ENCODE data around the gene ADAMTS13. TPM values are rescaled to one million over a fixed set of nuclear protein-coding genes. Genes with fewer than 3 reads are reported as not detected.

Gene ADAMTS13
- total RNA-seq, 2 experiments from 2014 or later: 2.2 to 2.6 TPM

DNA sequence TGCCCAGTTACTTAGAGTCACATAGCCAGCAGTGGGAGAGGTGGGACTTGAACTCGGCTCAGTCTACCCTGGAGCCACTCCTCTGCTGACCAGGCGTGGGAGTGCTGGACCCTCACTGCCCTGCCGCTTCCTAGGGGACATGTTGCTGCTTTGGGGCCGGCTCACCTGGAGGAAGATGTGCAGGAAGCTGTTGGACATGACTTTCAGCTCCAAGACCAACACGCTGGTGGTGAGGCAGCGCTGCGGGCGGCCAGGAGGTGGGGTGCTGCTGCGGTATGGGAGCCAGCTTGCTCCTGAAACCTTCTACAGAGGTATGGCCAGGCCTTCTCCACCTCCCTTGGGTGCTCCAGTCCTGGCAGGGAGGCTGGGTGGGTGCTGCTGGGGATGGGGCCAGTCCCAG, 34.2 kb downstream of the ADAMTS13 start:
- H3K27me3 Mint-ChIP-seq: no peaks in the 10 kb centered on the region
- Histone ChIP-seq H3K27me3 (ENCODE audit: control insufficient read depth in 1 of 2, insufficient read depth in 2 of 2, low read length in 2 of 2) (peaks cover 0 to 2% of the 10 kb centered on the region in 2 experiments), H3K4me3 (ENCODE audit: low read length) (no peak overlapping the region), H3K36me3 (ENCODE audit: insufficient read depth, low read length) (no peaks in the 10 kb centered on the region), H3K9me3 (ENCODE audit: control insufficient read depth in 1 of 2, insufficient read depth in 1 of 2, low read length in 2 of 2) (peaks cover 0 to 3% of the 10 kb centered on the region in 2 experiments), H3K4me1 (ENCODE audit: insufficient read depth, low read length) (peaks cover 18% of the 10 kb centered on the region), H3K27ac (ENCODE audit: low read depth in 1 of 2, low read length in 2 of 2) (no peak overlapping the region)
- H3K27ac Mint-ChIP-seq: no peak overlapping the region
- H3K36me3 Mint-ChIP-seq (ENCODE audit: low read depth): peaks cover 4% of the 10 kb centered on the region
- TF ChIP-seq, protein P1, sequence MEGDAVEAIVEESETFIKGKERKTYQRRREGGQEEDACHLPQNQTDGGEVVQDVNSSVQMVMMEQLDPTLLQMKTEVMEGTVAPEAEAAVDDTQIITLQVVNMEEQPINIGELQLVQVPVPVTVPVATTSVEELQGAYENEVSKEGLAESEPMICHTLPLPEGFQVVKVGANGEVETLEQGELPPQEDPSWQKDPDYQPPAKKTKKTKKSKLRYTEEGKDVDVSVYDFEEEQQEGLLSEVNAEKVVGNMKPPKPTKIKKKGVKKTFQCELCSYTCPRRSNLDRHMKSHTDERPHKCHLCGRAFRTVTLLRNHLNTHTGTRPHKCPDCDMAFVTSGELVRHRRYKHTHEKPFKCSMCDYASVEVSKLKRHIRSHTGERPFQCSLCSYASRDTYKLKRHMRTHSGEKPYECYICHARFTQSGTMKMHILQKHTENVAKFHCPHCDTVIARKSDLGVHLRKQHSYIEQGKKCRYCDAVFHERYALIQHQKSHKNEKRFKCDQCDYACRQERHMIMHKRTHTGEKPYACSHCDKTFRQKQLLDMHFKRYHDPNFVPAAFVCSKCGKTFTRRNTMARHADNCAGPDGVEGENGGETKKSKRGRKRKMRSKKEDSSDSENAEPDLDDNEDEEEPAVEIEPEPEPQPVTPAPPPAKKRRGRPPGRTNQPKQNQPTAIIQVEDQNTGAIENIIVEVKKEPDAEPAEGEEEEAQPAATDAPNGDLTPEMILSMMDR (IDR thresholded peaks at IDR 0.05): no peak
- ATAC-seq (ENCODE audit: poor library complexity): no peak
- DNase-seq: no peak
- peaks cover 19% of the 10 kb centered on the region for H3K4me1 Mint-ChIP-seq (ENCODE audit: low read depth)
- intact Hi-C loops (cut with DNase I, micrococcal nuclease): no loop called here
- no peaks in the 10 kb centered on the region for H3K9me3 Mint-ChIP-seq
- ChIA-PET CTCF (interaction anchor here (0.9 kb wide), 1 partner anchor 26 kb away, joined by 3 read pairs; no protein-coding TSS in a partner anchor), POLR2A (interaction anchor here (0.5 kb wide), 1 partner anchor 425 kb away, joined by 3 read pairs; no protein-coding TSS in a partner anchor)
- H3K4me3 Mint-ChIP-seq: no peak overlapping the region

DNA sequence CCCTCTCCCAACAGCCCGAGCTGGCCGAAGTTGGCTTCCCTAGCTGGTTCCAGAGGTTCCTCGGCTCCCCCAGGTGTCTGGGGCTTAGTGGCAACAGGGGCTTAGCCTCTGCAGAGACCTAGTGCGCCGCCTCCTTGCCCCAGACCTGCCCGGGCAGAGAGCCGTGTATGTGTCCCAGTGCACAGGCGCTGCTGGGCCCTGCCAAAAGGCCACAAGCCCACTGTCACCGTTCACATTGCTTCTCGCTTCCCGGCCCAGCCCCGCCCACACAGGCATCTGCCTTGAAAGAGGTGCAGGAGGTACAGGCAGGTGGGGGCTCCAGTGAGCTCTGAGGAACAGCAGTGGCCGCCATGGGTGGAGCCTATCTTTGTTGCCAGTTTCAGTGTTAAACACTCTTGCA, 35.1 kb downstream of the ADAMTS13 start:
- Mint-ChIP-seq H3K27me3 (no peaks in the 10 kb centered on the region), H3K36me3 (ENCODE audit: low read depth) (peaks cover 4% of the 10 kb centered on the region), H3K4me3 (no peak overlapping the region), H3K4me1 (ENCODE audit: low read depth) (peaks cover 23% of the 10 kb centered on the region), H3K9me3 (no peaks in the 10 kb centered on the region), H3K27ac (no peak overlapping the region)
- intact Hi-C loops (cut with DNase I, micrococcal nuclease): no loop called here
- Histone ChIP-seq H3K36me3 (ENCODE audit: insufficient read depth, low read length) (no peaks in the 10 kb centered on the region), H3K4me3 (ENCODE audit: low read length) (no peak overlapping the region), H3K27ac (ENCODE audit: low read depth in 1 of 2, low read length in 2 of 2) (no peak overlapping the region), H3K27me3 (ENCODE audit: control insufficient read depth in 1 of 2, insufficient read depth in 2 of 2, low read length in 2 of 2) (peaks cover 0 to 2% of the 10 kb centered on the region in 2 experiments), H3K4me1 (ENCODE audit: insufficient read depth, low read length) (peaks cover 18% of the 10 kb centered on the region), H3K9me3 (ENCODE audit: control insufficient read depth in 1 of 2, insufficient read depth in 1 of 2, low read length in 2 of 2) (peaks cover 0 to 3% of the 10 kb centered on the region in 2 experiments)
- ChIA-PET POLR2A (no interaction called here), CTCF (no interaction called here)
- DNase-seq: no peak
- ATAC-seq (ENCODE audit: poor library complexity): no peak
- TF ChIP-seq, protein P1 (IDR thresholded peaks at IDR 0.05): no peak

DNA sequence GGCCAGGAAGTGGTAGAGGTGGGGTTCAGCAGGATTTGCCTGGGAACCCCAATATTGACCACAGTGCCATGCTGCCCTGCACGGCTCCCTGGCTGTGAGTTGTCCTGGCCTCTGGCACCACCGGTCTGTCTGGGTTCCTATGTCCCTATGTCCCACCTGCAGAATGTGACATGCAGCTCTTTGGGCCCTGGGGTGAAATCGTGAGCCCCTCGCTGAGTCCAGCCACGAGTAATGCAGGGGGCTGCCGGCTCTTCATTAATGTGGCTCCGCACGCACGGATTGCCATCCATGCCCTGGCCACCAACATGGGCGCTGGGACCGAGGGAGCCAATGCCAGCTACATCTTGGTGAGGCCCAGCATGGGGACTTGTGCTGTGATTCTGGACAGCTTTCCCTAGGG, 35.6 kb downstream of the ADAMTS13 start:
- no peak for ATAC-seq (ENCODE audit: poor library complexity)
- H3K4me3 Mint-ChIP-seq: no peak overlapping the region
- H3K27me3 ChIP-seq (ENCODE audit: control insufficient read depth in 1 of 2, insufficient read depth in 2 of 2, low read length in 2 of 2): peaks cover 0 to 2% of the 10 kb centered on the region in 2 experiments
- no peak for DNase-seq
- no peaks in the 10 kb centered on the region for H3K27me3 Mint-ChIP-seq
- TF ChIP-seq, protein P1 (IDR thresholded peaks at IDR 0.05): no peak
- intact Hi-C loops (cut with DNase I, micrococcal nuclease): loop anchor here in 1 of 2 experiments (2.0 kb wide), 1 partner anchor 39 kb away; the partner anchor contains the start of gene REXO4
- H3K36me3 ChIP-seq (ENCODE audit: insufficient read depth, low read length): no peaks in the 10 kb centered on the region
- no peaks in the 10 kb centered on the region for H3K9me3 Mint-ChIP-seq
- peaks cover 4% of the 10 kb centered on the region for H3K36me3 Mint-ChIP-seq (ENCODE audit: low read depth)
- peaks cover 18% of the 10 kb centered on the region for H3K4me1 ChIP-seq (ENCODE audit: insufficient read depth, low read length)
- H3K9me3 ChIP-seq (ENCODE audit: control insufficient read depth in 1 of 2, insufficient read depth in 1 of 2, low read length in 2 of 2): peaks cover 0 to 3% of the 10 kb centered on the region in 2 experiments
- POLR2A ChIA-PET: interaction anchor here (2.4 kb wide), 1 partner anchor 40 kb away, joined by 10 read pairs; the partner anchor contains the start of gene REXO4
- CTCF ChIA-PET: no interaction called here
- H3K27ac ChIP-seq (ENCODE audit: low read depth in 1 of 2, low read length in 2 of 2): no peak overlapping the region
- H3K4me1 Mint-ChIP-seq (ENCODE audit: low read depth): peaks cover 23% of the 10 kb centered on the region
- no peak overlapping the region for H3K4me3 ChIP-seq (ENCODE audit: low read length)
- no peak overlapping the region for H3K27ac Mint-ChIP-seq

Data from CD4-positive, alpha-beta T cell (primary cell).